ENCODE measurements around the gene MFAP5. TPM values are rescaled to one million over a fixed set of nuclear protein-coding genes. Genes with fewer than 3 reads are reported as not detected.
"Not testable (repeated sequence)": the region's sequence is repeated elsewhere in the genome, so short reads cannot be mapped to it uniquely, and the experiment has no call there.

Gene MFAP5
- polyA plus RNA-seq, 1 donor, result 89.8 TPM

GRCh38 chr12:8672381-8672780, 9.8 kb upstream of the MFAP5 start:
- DNase-seq, result no peak

DNA sequence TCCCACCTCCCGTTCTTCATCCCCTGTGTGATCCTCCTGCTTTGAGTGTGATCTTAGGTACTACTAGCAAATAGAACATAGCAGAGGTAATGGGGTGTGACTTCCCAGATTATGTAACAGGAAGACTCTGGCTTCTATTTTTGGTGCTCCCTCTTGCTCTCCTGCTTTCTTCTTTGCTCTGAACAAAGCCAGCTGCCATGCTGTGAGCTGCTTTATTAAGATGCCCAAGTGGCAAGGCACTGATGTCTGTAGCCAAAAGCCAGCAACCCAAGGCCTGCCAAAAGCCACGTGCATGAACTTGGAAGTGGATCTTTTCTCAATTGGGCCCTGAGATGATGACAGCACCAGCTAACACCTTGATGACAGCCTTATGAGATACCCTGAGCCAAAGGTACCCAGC, 5.8 kb upstream of the MFAP5 start:
- DNase-seq, result no peak

GRCh38 chr12:8667270-8667669, 4.6 kb upstream of the MFAP5 start:
- DNase-seq, result no peak

DNA sequence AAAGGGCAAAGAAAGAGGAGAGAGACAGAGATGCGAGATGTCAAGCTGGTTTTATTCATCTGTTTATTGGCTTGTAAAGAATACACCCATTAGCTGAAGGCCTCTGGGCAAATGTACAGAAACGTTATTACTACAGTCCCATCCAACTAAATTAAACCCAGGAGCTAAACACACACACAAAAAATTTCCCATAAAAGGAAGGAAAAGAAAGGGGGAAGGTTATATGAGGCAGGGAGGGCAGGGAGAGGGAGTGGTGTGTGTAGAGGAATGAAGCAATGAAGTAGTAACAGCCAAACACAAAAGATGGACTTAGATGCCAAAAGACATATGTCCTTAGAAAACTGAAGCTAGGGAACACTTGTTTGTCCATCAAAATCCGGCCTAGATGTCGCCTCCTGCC, 3.1 kb upstream of the MFAP5 start:
- DNase-seq, result peak; percentile 58

DNA sequence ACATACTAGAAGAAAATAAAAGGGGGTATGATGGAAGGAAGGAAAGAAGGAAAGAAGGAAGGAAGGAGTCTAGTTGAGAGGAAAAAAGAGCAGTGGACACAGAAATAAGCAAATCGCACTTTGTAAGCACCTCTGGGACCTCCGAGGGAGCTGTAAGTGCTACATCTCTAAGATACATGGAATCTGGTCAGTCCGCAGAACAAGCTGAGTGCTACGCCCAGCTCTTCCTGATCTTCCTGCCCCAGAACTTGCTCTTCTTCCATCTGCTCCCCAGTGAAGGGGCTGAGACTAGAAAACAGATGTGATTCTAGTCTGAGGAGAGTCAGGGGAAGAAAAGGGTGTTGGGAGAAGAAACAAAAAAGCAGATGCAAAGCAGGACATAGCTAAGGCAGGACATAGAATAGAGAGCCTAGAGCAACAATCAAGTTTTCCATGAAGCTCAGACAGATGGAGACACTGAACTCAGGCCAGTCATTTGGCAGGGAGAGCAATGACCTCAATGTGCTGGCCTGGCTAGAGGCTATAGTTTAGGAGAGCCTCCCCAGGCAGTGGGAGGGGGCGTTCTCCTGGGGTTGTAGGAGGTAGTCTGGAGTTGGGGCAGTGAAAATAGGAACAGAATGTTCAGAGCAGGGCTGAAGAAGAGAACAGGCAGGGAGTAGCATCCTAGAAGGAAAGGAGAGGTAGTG, 1.7 kb upstream of the MFAP5 start:
- DNase-seq, result peak; percentile 90

DNA sequence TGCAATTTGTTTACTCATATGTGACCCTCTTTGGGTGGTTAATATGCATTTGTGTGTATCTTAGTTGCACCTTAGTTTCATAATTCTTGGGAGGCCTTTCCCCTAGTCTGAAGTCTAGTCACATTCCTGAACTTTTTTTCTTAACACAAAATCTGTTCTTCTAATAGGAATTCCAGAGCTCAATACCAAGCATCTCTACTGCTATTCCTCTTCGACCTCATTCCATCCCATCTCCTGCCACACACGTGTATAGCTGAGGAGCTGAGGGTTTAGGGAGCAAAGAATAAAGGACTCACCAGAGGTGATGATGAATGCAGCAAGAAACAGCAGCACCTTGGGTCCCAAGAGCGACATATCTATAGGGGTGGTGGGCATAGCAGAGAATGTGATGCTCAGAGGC, 875 bp downstream of the MFAP5 start:
- DNase-seq, result no peak

- no peak for DNase-seq
Observed at GRCh38 chr12:8661016-8661415, 1.6 kb downstream of the MFAP5 start.

DNA sequence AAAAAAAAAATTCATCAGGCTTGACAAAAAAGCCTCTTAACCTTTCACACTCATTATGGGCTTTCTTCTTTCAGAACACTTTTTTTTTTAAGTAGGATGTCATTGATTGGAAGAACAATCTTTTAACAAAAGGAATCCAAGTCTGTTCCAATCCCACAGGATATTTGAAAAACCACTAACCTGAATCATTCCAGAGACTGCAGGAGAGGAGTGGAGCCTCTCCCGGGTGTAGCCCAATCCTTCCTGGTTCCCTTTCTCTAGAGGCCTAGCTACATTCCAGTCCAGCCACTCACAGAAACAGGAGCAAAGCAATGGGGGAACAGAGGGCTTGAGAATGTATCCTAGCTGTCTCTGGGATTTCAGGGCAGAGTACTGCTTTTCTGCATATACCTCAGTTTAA, 4.3 kb downstream of the MFAP5 start:
- DNase-seq, result no peak

GRCh38 chr12:8655421-8655820, 7.2 kb downstream of the MFAP5 start:
- no peak for DNase-seq

DNA sequence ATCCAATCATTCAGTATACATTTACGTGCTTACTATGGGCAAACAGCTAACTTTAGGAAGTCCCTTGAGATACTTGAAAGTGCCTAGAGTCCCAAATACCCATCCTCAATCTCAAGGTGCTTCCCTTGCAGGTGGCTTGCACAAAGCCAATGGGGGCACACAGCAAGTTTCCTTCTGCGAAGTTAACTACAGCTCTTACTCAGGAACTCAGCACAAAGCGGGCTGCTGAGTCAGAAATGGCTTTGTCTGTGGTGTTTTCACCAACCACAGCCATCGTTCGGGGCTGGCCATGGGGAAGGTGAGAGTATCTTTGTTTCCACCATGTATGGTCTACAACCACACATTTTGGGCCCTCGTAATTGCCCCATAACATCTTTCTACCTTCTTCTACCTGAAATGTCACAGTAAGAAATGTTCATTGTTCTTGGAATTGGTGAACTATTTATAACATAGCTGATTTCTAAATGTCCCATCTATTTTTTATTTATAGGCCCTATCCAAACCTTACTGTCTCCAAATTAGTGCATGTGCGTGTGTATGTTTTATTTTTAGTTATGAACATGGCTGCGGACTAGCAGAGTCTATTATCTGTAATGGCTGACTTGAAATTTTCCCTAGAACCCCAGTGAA, 13.9 kb downstream of the MFAP5 start:
- DNase-seq, result no peak

GRCh38 chr12:8647968-8648367, 14.7 kb downstream of the MFAP5 start:
- DNase-seq, result no peak

- DNase-seq, result no peak
Observed at GRCh38 chr12:8644345-8645248, 18.0 kb downstream of the MFAP5 start.

DNA sequence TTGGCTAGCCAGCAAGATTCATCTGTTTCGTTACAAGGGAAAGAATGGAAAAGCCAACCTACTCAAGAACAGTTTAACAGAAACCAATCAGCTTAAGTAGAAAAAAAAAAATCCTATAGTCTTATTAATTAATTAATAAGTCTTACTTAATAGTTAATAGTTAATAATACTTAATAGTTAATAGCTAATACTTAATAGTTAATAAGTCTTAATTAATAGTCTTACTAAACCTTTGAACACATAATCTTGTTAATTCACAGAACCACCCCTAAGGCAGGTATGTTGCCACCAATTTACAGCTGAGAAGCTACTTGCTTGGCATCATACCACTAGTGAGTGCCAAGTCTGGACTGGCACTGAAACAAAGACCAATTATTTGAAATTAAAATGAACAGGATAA, 19.9 kb downstream of the MFAP5 start:
- no peak for DNase-seq

- DNase-seq, result no peak
Observed at GRCh38 chr12:8639936-8640335, 22.7 kb downstream of the MFAP5 start.

GRCh38 chr12:8638951-8639350, 23.7 kb downstream of the MFAP5 start:
- DNase-seq, result no peak

- no peak for DNase-seq
Observed at GRCh38 chr12:8637666-8638065, 25.0 kb downstream of the MFAP5 start.

DNA sequence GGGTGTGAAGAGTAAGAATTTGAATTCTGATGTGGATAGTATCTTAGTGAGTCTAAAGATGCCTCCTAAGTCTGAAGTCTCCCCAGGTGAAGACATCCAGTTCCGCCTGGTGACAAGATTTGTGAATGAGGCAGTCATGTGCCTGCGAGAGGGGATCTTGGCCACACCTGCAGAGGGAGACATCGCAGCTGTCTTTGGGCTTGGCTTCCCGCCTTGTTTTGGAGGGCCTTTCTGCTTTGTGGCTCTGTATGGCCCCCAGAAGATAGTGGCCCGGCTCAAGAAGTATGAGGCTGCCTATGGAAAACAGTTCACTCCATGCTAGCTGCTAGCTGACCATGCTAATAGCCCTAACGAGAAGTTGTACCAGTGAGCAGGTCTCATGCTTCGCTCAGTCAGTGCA, 25.4 kb downstream of the MFAP5 start:
- no peak for DNase-seq

DNA sequence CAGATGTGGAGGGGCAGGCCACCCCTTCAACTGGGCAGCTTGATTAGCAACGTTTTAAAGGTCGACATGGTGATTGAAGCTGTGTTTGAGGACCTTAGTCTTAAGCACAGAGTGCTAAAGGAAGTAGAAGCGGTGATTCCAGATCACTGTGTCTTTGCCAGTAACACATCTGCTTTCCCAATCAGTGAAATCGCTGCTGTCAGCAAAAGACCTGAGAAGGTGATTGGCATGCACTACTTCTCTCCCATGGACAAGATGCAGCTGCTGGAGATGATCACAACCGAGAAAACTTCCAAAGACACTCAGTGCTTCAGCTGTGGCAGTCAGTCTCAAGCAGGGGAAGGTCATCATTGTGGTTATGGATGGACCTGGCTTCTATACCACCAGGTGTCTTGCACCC, 26.0 kb downstream of the MFAP5 start:
- no peak for DNase-seq

- not testable (repeated sequence) for DNase-seq
Observed at GRCh38 chr12:8636007-8636346, 26.6 kb downstream of the MFAP5 start.

DNA sequence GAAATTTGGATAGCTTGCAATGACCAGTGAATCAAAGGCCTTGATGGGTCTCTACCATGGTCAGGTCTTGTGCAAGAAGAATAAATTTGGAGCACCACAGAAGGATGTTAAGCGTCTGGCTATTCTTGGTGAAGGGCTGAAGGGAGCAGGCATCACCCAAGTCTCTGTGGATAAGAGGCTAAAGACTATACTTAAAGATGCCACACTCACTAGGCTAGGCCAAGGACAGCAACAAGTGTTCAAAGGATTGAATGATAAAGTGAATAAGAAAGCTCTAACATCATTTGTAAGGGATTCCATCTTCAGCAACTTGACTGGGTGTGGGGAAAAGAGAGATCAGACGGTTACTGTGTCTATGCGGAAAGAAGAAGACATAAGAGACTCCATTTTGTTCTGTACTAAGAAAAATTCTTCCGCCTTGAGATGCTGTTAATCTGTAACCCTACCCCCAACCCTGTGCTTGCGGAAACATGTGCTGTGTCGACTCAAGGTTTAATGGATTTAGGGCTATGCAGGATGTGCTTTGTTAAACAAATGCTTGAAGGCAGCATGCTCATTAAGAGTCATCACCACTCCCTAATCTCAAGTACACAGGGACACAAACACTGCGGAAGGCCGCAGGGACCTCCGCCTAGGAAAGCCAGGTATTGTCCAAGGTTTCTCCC, 27.2 kb downstream of the MFAP5 start:
- not testable (repeated sequence) for DNase-seq

DNA sequence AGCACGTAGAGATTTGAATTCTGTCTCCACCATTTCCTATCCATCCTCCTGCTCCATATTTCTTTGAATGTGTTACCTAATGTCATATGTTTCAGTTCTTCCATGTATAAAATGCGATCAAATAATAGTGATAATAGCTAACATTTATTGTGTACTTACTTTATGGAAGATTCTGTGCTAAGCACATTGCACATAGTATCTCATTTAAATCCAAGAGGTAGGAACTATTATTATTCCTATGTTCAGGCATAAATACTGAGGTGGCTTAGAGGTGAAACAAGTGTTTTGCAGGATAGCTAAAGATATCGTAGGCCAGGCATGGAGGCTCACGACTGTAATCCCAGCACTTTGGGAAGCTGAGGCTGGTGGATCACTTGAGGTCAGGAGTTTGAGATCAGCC, 32.5 kb downstream of the MFAP5 start:
- DNase-seq, result no peak

DNA sequence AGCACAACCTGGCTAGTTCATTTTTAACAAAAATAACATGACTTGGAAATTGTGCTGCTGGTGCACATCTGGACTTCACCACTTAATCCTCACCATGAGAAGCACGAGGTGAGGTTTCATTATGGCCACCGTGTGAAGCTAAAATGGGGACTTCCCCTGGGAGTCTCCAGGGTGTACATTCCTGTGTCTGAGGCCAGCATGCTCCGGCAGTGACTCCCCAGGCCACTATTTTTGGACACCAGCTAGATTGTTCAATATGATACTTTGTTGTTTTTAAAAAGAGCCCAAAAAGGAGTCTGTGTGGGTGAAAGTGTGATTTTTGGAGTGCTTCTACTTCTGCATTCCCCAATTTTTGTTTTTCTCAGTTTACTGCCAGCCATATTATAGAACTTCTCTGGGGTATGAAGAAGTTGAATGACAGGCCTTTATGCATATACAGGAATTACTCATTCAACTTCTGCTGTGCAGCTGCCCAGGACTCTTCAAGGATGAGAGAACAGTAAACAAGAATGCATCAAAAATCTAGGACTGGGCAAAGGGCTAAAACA, 33.1 kb downstream of the MFAP5 start:
- DNase-seq, result no peak

DNA sequence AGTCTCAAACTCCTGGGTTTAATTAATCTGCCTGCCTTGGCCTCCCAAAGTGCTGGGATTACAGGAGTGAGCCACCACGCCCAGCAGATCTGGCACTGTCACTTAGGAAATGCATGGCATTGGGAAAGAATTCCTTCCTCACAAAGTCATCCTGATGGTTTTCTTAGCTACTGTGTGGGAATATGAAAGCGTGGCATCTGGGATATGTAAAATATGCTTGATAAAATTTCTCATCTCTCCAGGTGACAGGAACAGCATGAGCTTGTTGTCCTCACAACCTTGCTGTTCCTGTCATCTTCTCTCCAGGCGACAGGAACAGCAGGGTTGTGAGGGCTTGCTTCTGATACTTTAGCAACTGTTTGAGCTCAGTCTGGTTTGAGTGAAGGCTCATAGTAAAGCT, 33.9 kb downstream of the MFAP5 start:
- DNase-seq, result no peak

Data from hindlimb muscle (tissue), 1 donor.